Progenitor cell of endocrine pancreas (in vitro differentiated cells): ENCODE results near the gene HAL. TPM values are rescaled to one million over a fixed set of nuclear protein-coding genes. Genes with fewer than 3 reads are reported as not detected.

ENCODE experiments used
- DNase-seq: peaks from one replicate; pipeline ENCODE4 v3.0.0; 2021; ENCODE audit warnings: low spot score; ENCODE audit not compliant: unreplicated experiment
- H3K27ac Mint-ChIP-seq: 2 replicates; pipeline ENCODE4 v1.8.0; 2021; ENCODE audit warnings: mild to moderate bottlenecking, moderate library complexity, mixed read lengths
- H3K27me3 Mint-ChIP-seq: 2 replicates; pipeline ENCODE4 v1.8.0; 2021; ENCODE audit warnings: mixed read lengths
- H3K36me3 Mint-ChIP-seq: 2 replicates; pipeline ENCODE4 v1.8.0; 2022; ENCODE audit warnings: mixed read lengths; ENCODE audit not compliant: insufficient read depth
- H3K4me1 Mint-ChIP-seq: 2 replicates; pipeline ENCODE4 v1.8.0; 2021; ENCODE audit warnings: low read depth, mixed read lengths
- H3K4me3 Mint-ChIP-seq: 2 replicates; pipeline ENCODE4 v1.8.0; 2021; ENCODE audit warnings: low read depth, mild to moderate bottlenecking, moderate library complexity, mixed read lengths
- H3K9me3 Mint-ChIP-seq: 2 replicates; pipeline ENCODE4 v1.8.0; 2021; ENCODE audit warnings: low read depth, mixed read lengths
- total RNA-seq: library from RNA; stranded (reverse); gene quantifications from 2 replicates; pipeline ENCODE4 v1.2.1, GENCODE V29; 2021
- TF ChIP-seq, protein P1 (sequence below): fragments of 200-600 bp; sonication (generic); IDR thresholded peaks from one replicate; pipeline ENCODE4 v1.5.0; 2021; ENCODE audit warnings: antibody characterized with exemption, mild to moderate bottlenecking; ENCODE audit not compliant: unreplicated experiment

The HAL gene
- total RNA-seq, 1 donor from 2014 or later, result 0.46 TPM

DNA sequence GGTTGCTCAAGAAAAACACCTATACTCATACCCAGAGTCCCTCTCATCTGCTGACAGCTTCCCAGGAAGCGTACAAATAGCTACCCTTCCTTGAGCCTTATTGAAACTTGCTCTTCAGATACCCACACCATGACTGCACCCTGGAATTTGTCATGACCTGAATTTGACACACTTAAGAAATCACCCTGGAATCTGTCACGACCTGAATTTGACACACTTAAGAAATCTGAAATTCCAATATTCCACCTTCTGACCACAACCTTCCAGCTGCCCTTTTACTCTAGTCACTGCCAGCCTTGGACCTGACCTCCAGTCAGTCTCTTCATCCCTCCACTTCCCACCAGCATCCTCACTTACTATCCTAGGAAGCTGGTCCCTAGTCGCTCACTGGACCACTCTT is 1.1 kb upstream of the HAL start:
- Mint-ChIP-seq H3K4me3 (no peak overlapping the region), H3K9me3 (no peaks in the 10 kb centered on the region), H3K27ac (no peak overlapping the region), H3K27me3 (peaks cover 4% of the 10 kb centered on the region), H3K4me1 (no peaks in the 10 kb centered on the region), H3K36me3 (peaks cover 2% of the 10 kb centered on the region)
- TF ChIP-seq, protein P1, sequence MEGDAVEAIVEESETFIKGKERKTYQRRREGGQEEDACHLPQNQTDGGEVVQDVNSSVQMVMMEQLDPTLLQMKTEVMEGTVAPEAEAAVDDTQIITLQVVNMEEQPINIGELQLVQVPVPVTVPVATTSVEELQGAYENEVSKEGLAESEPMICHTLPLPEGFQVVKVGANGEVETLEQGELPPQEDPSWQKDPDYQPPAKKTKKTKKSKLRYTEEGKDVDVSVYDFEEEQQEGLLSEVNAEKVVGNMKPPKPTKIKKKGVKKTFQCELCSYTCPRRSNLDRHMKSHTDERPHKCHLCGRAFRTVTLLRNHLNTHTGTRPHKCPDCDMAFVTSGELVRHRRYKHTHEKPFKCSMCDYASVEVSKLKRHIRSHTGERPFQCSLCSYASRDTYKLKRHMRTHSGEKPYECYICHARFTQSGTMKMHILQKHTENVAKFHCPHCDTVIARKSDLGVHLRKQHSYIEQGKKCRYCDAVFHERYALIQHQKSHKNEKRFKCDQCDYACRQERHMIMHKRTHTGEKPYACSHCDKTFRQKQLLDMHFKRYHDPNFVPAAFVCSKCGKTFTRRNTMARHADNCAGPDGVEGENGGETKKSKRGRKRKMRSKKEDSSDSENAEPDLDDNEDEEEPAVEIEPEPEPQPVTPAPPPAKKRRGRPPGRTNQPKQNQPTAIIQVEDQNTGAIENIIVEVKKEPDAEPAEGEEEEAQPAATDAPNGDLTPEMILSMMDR, result no peak
- DNase-seq, result no peak

DNA sequence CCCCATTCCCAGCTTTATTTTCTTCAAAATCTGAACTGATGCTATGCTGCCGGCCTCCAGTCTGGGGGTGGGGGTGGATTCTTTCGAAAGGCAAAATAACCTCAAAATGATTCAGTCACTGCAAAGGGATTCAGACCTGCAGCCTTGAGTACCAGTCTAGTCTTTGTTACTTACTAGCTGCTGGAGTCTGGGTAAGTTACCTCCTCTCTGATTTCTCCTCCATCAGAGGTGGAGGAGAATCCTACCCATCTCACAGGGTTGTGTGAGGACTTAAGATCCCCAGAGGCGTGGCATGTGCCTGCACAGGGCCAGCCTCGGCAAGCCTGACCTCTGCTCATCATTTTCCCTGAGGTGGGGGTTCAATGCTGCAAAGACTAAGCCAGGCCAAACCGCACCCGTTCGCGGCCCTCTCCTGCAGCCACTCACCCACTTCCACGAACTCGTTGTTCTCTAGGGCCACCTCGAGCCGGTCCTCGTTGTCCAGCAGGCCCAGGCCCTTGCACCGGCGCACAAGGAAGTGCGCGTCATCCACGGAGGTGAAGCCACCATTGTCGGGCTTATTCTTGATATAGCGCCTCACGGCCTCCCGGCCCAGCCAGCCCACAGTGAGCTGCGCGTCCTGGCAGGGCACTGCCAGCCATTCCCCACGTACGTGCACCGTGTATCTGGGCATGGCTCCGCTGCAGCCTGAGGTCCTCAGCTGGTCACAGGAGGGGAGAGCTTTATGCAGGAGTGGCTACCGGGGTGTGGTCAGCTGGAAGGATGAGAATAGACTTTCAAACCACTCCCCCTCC is 709 bp downstream of the HAL start:
- no peak overlapping the region for H3K27ac Mint-ChIP-seq

DNA sequence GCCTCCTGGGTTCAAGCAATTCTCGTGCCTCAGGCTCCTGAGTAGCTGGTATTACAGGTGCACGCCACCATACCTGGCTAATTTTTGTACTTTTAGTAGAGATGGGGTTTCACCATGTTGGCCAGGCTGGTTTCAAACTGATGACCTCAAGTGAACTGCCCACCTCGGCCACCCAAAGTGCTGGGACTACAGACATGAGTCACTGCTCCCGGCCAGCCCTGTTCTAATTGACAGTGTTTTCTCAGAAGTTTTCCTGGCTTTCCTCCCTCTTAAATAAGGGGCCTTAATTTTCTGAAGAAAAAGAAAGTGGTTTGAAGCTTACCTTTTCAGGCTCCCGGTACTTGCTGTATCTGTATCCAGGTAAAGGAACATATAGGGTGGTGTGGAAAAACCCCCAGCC is 1.7 kb downstream of the HAL start:
- peaks cover 7% of the 10 kb centered on the region for H3K27me3 Mint-ChIP-seq
- TF ChIP-seq, protein P1, result no peak
- no peak overlapping the region for H3K4me3 Mint-ChIP-seq
- H3K27ac Mint-ChIP-seq, result no peak overlapping the region
- H3K36me3 Mint-ChIP-seq, result no peaks in the 10 kb centered on the region
- no peaks in the 10 kb centered on the region for H3K9me3 Mint-ChIP-seq
- H3K4me1 Mint-ChIP-seq, result no peaks in the 10 kb centered on the region
- DNase-seq, result no peak

More for the DNA sequence above, 709 bp downstream of the HAL start:
- no peaks in the 10 kb centered on the region for H3K4me1 Mint-ChIP-seq
- no peaks in the 10 kb centered on the region for H3K36me3 Mint-ChIP-seq
- H3K9me3 Mint-ChIP-seq, result no peaks in the 10 kb centered on the region
- no peak for DNase-seq
- H3K4me3 Mint-ChIP-seq, result no peak overlapping the region
- TF ChIP-seq, protein P1, result no peak
- H3K27me3 Mint-ChIP-seq, result peaks cover 6% of the 10 kb centered on the region

DNA sequence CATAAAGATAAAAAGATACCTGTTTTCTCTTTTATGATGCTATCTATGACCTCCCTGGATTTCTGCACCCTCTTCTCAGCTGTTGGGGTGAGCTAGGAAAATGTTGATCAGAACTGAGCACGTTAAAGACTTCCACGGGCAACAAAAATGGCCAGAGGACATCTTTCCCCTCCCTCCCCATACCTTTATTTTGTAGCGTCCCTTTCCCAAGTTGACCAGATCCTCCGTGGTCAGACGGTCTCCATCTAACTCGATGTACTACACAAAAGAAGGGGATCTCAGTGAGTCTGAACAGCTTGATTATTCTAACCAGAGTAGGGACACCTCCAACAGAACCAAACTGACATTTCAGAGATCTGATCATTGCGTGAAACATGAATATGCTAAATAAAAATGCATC is 2.2 kb downstream of the HAL start:
- no peak overlapping the region for H3K4me3 Mint-ChIP-seq
- no peaks in the 10 kb centered on the region for H3K36me3 Mint-ChIP-seq
- no peaks in the 10 kb centered on the region for H3K4me1 Mint-ChIP-seq
- TF ChIP-seq, protein P1, result no peak
- no peak overlapping the region for H3K27ac Mint-ChIP-seq
- H3K9me3 Mint-ChIP-seq, result no peaks in the 10 kb centered on the region
- H3K27me3 Mint-ChIP-seq, result peaks cover 8% of the 10 kb centered on the region
- no peak for DNase-seq

DNA sequence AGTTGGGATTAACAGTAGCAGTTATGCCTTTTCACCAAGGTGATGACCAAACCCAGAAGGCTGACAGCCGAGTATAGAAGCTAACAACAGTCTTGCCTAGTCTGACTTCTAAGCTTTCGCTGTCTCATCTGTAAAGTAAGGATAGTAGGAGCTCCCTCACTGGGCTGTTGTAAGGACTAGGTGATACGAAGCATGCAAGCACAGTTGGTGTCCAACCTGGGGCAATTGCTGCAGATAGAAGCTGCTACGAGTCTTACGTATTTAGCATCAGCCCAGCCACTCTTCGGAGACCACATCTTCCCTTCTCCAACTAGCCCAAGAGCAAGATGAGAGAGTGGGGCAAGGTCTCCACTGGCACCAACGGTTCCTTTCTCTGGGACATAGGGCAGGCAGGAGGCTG is 6.0 kb downstream of the HAL start:
- H3K4me1 Mint-ChIP-seq, result no peaks in the 10 kb centered on the region
- no peaks in the 10 kb centered on the region for H3K36me3 Mint-ChIP-seq
- no peaks in the 10 kb centered on the region for H3K9me3 Mint-ChIP-seq
- no peak overlapping the region for H3K4me3 Mint-ChIP-seq
- no peak overlapping the region for H3K27ac Mint-ChIP-seq
- TF ChIP-seq, protein P1, result no peak
- peaks cover 13% of the 10 kb centered on the region for H3K27me3 Mint-ChIP-seq
- DNase-seq, result no peak
